Measurements from ENCODE around the gene UBXN6.
A peak's percentile ranks its signal among the peaks of the same experiment; 100 is the strongest.

UBXN6 gene

DNA sequence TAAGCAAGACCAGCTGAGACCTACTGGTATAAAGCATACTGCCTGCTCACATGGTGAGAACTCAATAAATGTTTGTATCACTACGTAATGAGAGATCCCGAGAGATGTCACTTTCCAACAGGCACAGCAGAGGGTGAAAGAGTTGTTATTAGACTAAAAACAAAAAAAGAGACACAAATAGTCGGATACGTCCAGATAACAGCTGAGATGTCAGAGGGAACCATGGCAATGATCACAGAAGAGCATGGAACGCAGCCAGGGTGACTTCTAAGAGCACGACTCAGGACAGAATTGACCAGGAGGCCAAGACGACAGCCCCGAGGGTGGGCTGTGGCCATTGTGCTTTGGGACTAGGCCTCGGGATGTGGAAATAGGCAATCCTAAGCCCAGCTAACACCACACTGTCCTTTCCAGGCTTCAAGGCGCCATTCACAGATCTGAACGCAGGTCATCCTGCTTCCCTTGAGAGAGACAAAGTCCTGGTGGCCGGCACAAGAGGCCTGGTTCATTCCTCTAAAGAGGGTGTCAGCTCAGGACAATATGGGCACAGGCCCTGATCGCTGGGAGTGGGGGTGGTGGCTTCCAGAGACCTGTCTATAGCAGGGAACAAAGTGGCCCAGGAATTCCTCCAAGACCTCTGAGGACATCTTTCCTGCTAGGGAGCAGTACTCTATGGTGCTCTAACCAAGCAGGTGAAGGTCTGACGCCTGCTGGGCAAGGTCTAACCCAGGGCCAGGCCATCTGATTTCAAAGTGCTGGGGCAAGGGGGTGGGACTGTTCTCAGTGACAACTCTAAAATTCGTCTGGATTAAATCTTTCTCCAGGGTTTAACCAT is 60.4 kb downstream of the UBXN6 start:
- Histone ChIP-seq H3K4me1 (ENCODE audit: control insufficient read depth in 1 of 2, insufficient read depth in 1 of 2, low read depth in 1 of 2, low read length in 1 of 2) (peaks cover 38 to 45% of the 10 kb centered on the region in 2 experiments), H3K9me3 (no peaks in the 10 kb centered on the region), H3K27ac (peak overlapping the region; percentile 99), H3K36me3 (peaks cover 25% of the 10 kb centered on the region), H3K4me3 (ENCODE audit: low read depth in 1 of 2, low read length in 1 of 2) (no peak overlapping the region), H3K27me3 (no peaks in the 10 kb centered on the region)
- TF ChIP-seq, protein P1, sequence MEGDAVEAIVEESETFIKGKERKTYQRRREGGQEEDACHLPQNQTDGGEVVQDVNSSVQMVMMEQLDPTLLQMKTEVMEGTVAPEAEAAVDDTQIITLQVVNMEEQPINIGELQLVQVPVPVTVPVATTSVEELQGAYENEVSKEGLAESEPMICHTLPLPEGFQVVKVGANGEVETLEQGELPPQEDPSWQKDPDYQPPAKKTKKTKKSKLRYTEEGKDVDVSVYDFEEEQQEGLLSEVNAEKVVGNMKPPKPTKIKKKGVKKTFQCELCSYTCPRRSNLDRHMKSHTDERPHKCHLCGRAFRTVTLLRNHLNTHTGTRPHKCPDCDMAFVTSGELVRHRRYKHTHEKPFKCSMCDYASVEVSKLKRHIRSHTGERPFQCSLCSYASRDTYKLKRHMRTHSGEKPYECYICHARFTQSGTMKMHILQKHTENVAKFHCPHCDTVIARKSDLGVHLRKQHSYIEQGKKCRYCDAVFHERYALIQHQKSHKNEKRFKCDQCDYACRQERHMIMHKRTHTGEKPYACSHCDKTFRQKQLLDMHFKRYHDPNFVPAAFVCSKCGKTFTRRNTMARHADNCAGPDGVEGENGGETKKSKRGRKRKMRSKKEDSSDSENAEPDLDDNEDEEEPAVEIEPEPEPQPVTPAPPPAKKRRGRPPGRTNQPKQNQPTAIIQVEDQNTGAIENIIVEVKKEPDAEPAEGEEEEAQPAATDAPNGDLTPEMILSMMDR (IDR thresholded peaks at IDR 0.05), result no peak

Measured in neutrophil (primary cell).